Gastroesophageal sphincter (tissue), 4 donors: Measurements from ENCODE around the gene ITPRID2. TPM values are rescaled to one million over a fixed set of nuclear protein-coding genes. Genes with fewer than 3 reads are reported as not detected.

Experiments used
- ATAC-seq: fragments of 150-250 bp; one replicate; pipeline ENCODE4 v1.9.1; 2016; ENCODE audit warnings: mild to moderate bottlenecking, moderate library complexity
- H3K27ac ChIP-seq, 4 donors: fragments of 200-600 bp; sonication (generic) in 3 of 4; 1 replicate in 3 of 4; 2 replicates in 1 of 4; pipeline ENCODE4 v1.5.1; 2016 to 2019
- H3K27me3 ChIP-seq: fragments of 200-600 bp; sonication (generic); one replicate; pipeline ENCODE4 v1.5.1; 2019
- H3K36me3 ChIP-seq, 2 donors: fragments of 200-600 bp; sonication (generic); one replicate each; pipeline ENCODE4 v1.5.1; 2019; ENCODE audit warnings: control low read depth in 1 of 2
- H3K4me1 ChIP-seq, 3 donors: fragments of 200-600 bp; sonication (generic); 1 replicate in 2 of 3; 2 replicates in 1 of 3; pipeline ENCODE4 v1.5.1; 2016 to 2019; ENCODE audit warnings: control low read depth in 2 of 3
- H3K4me3 ChIP-seq, 2 donors: fragments of 200-600 bp; sonication (generic); one replicate each; pipeline ENCODE4 v1.5.1; 2019; ENCODE audit warnings: mild to moderate bottlenecking in 1 of 2, moderate library complexity in 1 of 2
- H3K9me3 ChIP-seq, 3 donors: fragments of 200-600 bp; sonication (generic); one replicate each; pipeline ENCODE4 v1.5.1; 2017 to 2019; ENCODE audit warnings: control low read depth in 2 of 3
- CTCF ChIP-seq, 4 experiments: fragments of 200-600 bp in 2 of 4; fragments of 450-650 bp in 2 of 4; sonication (generic) in 1 of 4; IDR thresholded peaks; one replicate each; pipeline ENCODE4 v1.5.1; 2017 to 2019; ENCODE audit warnings: antibody characterized with exemption in 4 of 4, mild to moderate bottlenecking in 2 of 4, moderate library complexity in 2 of 4
- EP300 ChIP-seq: sonication (generic); formaldehyde crosslinking; IDR thresholded peaks from one replicate; pipeline ENCODE4 v1.6.1; 2017; ENCODE audit warnings: antibody characterized with exemption, mild to moderate bottlenecking
- POLR2A ChIP-seq, 2 donors: fragments of 450-650 bp; IDR thresholded peaks; one replicate each; pipeline ENCODE4 v1.6.1; 2017; ENCODE audit warnings: antibody characterized with exemption in 2 of 2, mild to moderate bottlenecking in 2 of 2, moderate library complexity in 1 of 2
- POLR2AphosphoS5 ChIP-seq: sonication (generic); formaldehyde crosslinking; IDR thresholded peaks from one replicate; pipeline ENCODE4 v1.6.1; 2017; ENCODE audit warnings: antibody characterized with exemption
- WGBS, 2 donors: methylation state at CpG; one replicate each; pipeline ENCODE4 v1.1.5; 2018; ENCODE audit warnings: low coverage in 1 of 2; 5-methylcytosine and 5-hydroxymethylcytosine counted together
- total RNA-seq, 4 donors: library from RNA; depleted of rRNA; stranded (reverse); fragments of >200 nt; gene quantifications; one replicate each; pipeline ENCODE4 v1.1.0, GENCODE V29; 2016

Gene ITPRID2
- total RNA-seq, 4 donors from 2014 or later, result 106 to 127 (median 116) TPM

- Histone ChIP-seq H3K27ac (peak overlapping the region; percentile 96 to 99 (median 98)), H3K4me3 (peak overlapping the region; percentile 81 to 99), H3K27me3 (no peaks in the 10 kb centered on the region), H3K9me3 (no peaks in the 10 kb centered on the region), H3K36me3 (no peaks in the 10 kb centered on the region), H3K4me1 (peaks cover 15 to 58% (median 23%) of the 10 kb centered on the region in 3 donors)
- no peak for ATAC-seq
- TF ChIP-seq POLR2AphosphoS5 (no peak), EP300 (no peak), CTCF (IDR thresholded peaks at IDR 0.05) (no peak), POLR2A (IDR thresholded peaks at IDR 0.05) (no peak)
- WGBS, 2 donors, result 1 to 8% methylated on average over 5 to 10 of the region's 10 CpGs
Observed at GRCh38 chr2:181892799-181893435, 1.4 kb downstream of the ITPRID2 start.

GRCh38 chr2:181894381-181894780 is 2.9 kb downstream of the ITPRID2 start:
- no peaks in the 10 kb centered on the region for H3K27me3 ChIP-seq
- TF ChIP-seq POLR2AphosphoS5 (no peak), CTCF (IDR thresholded peaks at IDR 0.05) (no peak), POLR2A (IDR thresholded peaks at IDR 0.05) (no peak), EP300 (no peak)
- WGBS, 2 donors, result 41 to 58% methylated on average over 3 of the region's 3 CpGs
- ATAC-seq, result no peak
- peaks cover 0 to 10% of the 10 kb centered on the region in 2 donors for H3K36me3 ChIP-seq
- H3K4me3 ChIP-seq, result peak overlapping the region; percentile 12 to 81
- H3K9me3 ChIP-seq, result no peaks in the 10 kb centered on the region
- H3K4me1 ChIP-seq, result peaks cover 15 to 70% (median 23%) of the 10 kb centered on the region in 3 donors
- H3K27ac ChIP-seq, result peak overlapping the region in 1 of 4 donors; percentile 27

- ATAC-seq, result no peak
- 47 to 56% methylated on average over 1 of the region's 1 CpG for WGBS, 2 donors
- Histone ChIP-seq H3K36me3 (peaks cover 0 to 24% of the 10 kb centered on the region in 2 donors), H3K9me3 (no peaks in the 10 kb centered on the region), H3K4me1 (peaks cover 15 to 80% (median 19%) of the 10 kb centered on the region in 3 donors), H3K4me3 (peak overlapping the region in 1 of 2 donors; percentile 81), H3K27me3 (no peaks in the 10 kb centered on the region), H3K27ac (no peak overlapping the region)
- no peak for TF ChIP-seq POLR2A (IDR thresholded peaks at IDR 0.05)
- no peak for TF ChIP-seq EP300
- no peak for TF ChIP-seq POLR2AphosphoS5
- TF ChIP-seq CTCF (IDR thresholded peaks at IDR 0.05), result no peak
Observed at GRCh38 chr2:181895818-181896217, 4.3 kb downstream of the ITPRID2 start.

GRCh38 chr2:181896286-181896685 is 4.8 kb downstream of the ITPRID2 start:
- Histone ChIP-seq H3K27me3 (no peaks in the 10 kb centered on the region), H3K36me3 (peaks cover 0 to 29% of the 10 kb centered on the region in 2 donors), H3K4me3 (no peak overlapping the region), H3K27ac (peak overlapping the region in 1 of 4 donors; percentile 24), H3K9me3 (no peaks in the 10 kb centered on the region), H3K4me1 (peaks cover 15 to 82% (median 15%) of the 10 kb centered on the region in 3 donors)
- ATAC-seq, result no peak
- 40 to 71% methylated on average over 1 of the region's 1 CpG for WGBS, 2 donors
- no peak for TF ChIP-seq POLR2A (IDR thresholded peaks at IDR 0.05)
- no peak for TF ChIP-seq CTCF (IDR thresholded peaks at IDR 0.05)
- no peak for TF ChIP-seq POLR2AphosphoS5
- TF ChIP-seq EP300, result no peak

GRCh38 chr2:181900007-181900651 is 8.6 kb downstream of the ITPRID2 start:
- TF ChIP-seq POLR2AphosphoS5 (no peak), EP300 (no peak), CTCF (IDR thresholded peaks at IDR 0.05) (no peak)
- H3K4me3 ChIP-seq, result no peak overlapping the region
- no peaks in the 10 kb centered on the region for H3K27me3 ChIP-seq
- no peak overlapping the region for H3K27ac ChIP-seq
- peaks cover 3 to 95% (median 18%) of the 10 kb centered on the region in 3 donors for H3K4me1 ChIP-seq
- no peak for ATAC-seq
- peaks cover 7 to 60% of the 10 kb centered on the region in 2 donors for H3K36me3 ChIP-seq
- WGBS, 2 donors, result 40 to 66% methylated on average over 2 to 3 of the region's 3 CpGs
- no peaks in the 10 kb centered on the region for H3K9me3 ChIP-seq
